ENCODE data around the gene PPIH. TPM values are rescaled to one million over a fixed set of nuclear protein-coding genes. Genes with fewer than 3 reads are reported as not detected.
A peak's percentile ranks its signal among the peaks of the same experiment; 100 is the strongest.

PPIH gene
- total and polyA plus RNA-seq, 2 experiments from 2014 or later, result 66.5 to 122 TPM

GRCh38 chr1:42682739-42683531 is 24.7 kb downstream of the PPIH start:
- peak overlapping the region; percentile 85 for H3K4me3 ChIP-seq
- H3K9me3 Mint-ChIP-seq, result peaks cover 3% of the 10 kb centered on the region; the same call in 2 of the 3 replicates
- ATAC-seq (peak; percentile 11), DNase-seq (ENCODE audit: low spot score) (peak; percentile 57)
- H3K36me3 ChIP-seq (ENCODE audit: insufficient read depth), result peaks cover 11% of the 10 kb centered on the region
- peaks cover 12% of the 10 kb centered on the region for H3K27me3 Mint-ChIP-seq (ENCODE audit: insufficient read depth, low read depth, poor library complexity)
- peaks cover 50% of the 10 kb centered on the region for H3K36me3 Mint-ChIP-seq (ENCODE audit: low read depth)
- peak overlapping the region; percentile 60; the same call in 1 of the 2 replicates for H3K27ac ChIP-seq (ENCODE audit: low read depth)
- peak overlapping the region; percentile 89 for H3K27ac Mint-ChIP-seq
- peaks cover 49% of the 10 kb centered on the region for H4K20me1 ChIP-seq (replicated peaks; ENCODE audit: insufficient read depth)
- no peaks in the 10 kb centered on the region for H3K9me2 ChIP-seq (ENCODE audit: insufficient read depth)
- TF ChIP-seq CREB1 (CRISPR knock-in tag; IDR thresholded peaks at IDR 0.05; ENCODE audit: low read depth) (no peak), POLR2AphosphoS5 (IDR thresholded peaks at IDR 0.05; ENCODE audit: low read depth) (peak; percentile 47)
- peaks cover 41% of the 10 kb centered on the region for H3K4me1 Mint-ChIP-seq
- H3K4me3 Mint-ChIP-seq, result peak overlapping the region; percentile 95
- peak overlapping the region; percentile 92 for H3K4me2 ChIP-seq
- 0 out of 2 replicates have a peak, but pooled peaks cover under 1% of the 10 kb centered on the region for H3F3A ChIP-seq (replicated peaks; ENCODE audit: low read depth)
- peaks cover 67% of the 10 kb centered on the region for H3K79me2 ChIP-seq (replicated peaks; ENCODE audit: insufficient read depth)
- H2AFZ ChIP-seq, result no peak overlapping the region
- H3K4me1 ChIP-seq (ENCODE audit: insufficient read depth), result peaks cover 33% of the 10 kb centered on the region
- no peaks in the 10 kb centered on the region for H3K27me3 ChIP-seq (ENCODE audit: insufficient read depth)

- peak; percentile 39 for DNase-seq (ENCODE audit: low spot score)
- H3K27me3 Mint-ChIP-seq (ENCODE audit: insufficient read depth, low read depth, poor library complexity), result peaks cover 12% of the 10 kb centered on the region
- H3K36me3 Mint-ChIP-seq (ENCODE audit: low read depth), result peaks cover 51% of the 10 kb centered on the region
- H3K4me1 ChIP-seq (ENCODE audit: insufficient read depth), result peaks cover 36% of the 10 kb centered on the region
- peaks cover 56% of the 10 kb centered on the region for H4K20me1 ChIP-seq (replicated peaks; ENCODE audit: insufficient read depth)
- H3K36me3 ChIP-seq (ENCODE audit: insufficient read depth), result peaks cover 15% of the 10 kb centered on the region
- ATAC-seq, result peak; percentile 6; the same call in 2 of the 3 replicates
- H3K27me3 ChIP-seq (ENCODE audit: insufficient read depth), result no peaks in the 10 kb centered on the region
- no peaks in the 10 kb centered on the region for H3K9me2 ChIP-seq (ENCODE audit: insufficient read depth)
- peaks cover 79% of the 10 kb centered on the region for H3K79me2 ChIP-seq (replicated peaks; ENCODE audit: insufficient read depth)
- peak overlapping the region; percentile 85; the same call in 1 of the 2 replicates for H3K27ac Mint-ChIP-seq
- no peak overlapping the region for H2AFZ ChIP-seq
- peaks cover 3% of the 10 kb centered on the region; the same call in 2 of the 3 replicates for H3K9me3 Mint-ChIP-seq
- H3K4me2 ChIP-seq, result peak overlapping the region; percentile 92
- H3K27ac ChIP-seq (ENCODE audit: low read depth), result 0 out of 2 replicates have a peak overlapping the region, but pooled peaks have one; percentile 60
- H3F3A ChIP-seq (replicated peaks; ENCODE audit: low read depth), result no peaks in the 10 kb centered on the region
- peak overlapping the region; percentile 84 for H3K4me3 ChIP-seq
- H3K4me1 Mint-ChIP-seq, result peaks cover 52% of the 10 kb centered on the region
- peak overlapping the region; percentile 95 for H3K4me3 Mint-ChIP-seq
- no peak for TF ChIP-seq JUNB (IDR thresholded peaks at IDR 0.05; ENCODE audit: unreplicated experiment)
- TF ChIP-seq STAT1 (IDR thresholded peaks at IDR 0.05; ENCODE audit: unreplicated experiment), result no peak
- no peak for TF ChIP-seq CTCF (conservative IDR thresholded peaks at IDR 0.05; ENCODE audit: low read depth in 2 of 2)
- no peak for TF ChIP-seq CREB1 (CRISPR knock-in tag; IDR thresholded peaks at IDR 0.05; ENCODE audit: low read depth)
- no peak for TF ChIP-seq POLR2AphosphoS5 (IDR thresholded peaks at IDR 0.05; ENCODE audit: low read depth)
- no peak for TF ChIP-seq EZH2phosphoT487 (IDR thresholded peaks at IDR 0.05; ENCODE audit: unreplicated experiment)
- TF ChIP-seq EZH2 (IDR thresholded peaks at IDR 0.05; ENCODE audit: low read depth, unreplicated experiment), result no peak
- TF ChIP-seq ZNF114 (CRISPR knock-in tag; IDR thresholded peaks at IDR 0.05), result no peak
- no peak for TF ChIP-seq ZNF331 (CRISPR knock-in tag; IDR thresholded peaks at IDR 0.05; ENCODE audit: low read depth)
- TF ChIP-seq NANOG (IDR thresholded peaks at IDR 0.05; ENCODE audit: borderline replicate concordance), result no peak
- TF ChIP-seq REST (IDR thresholded peaks at IDR 0.05; ENCODE audit: unreplicated experiment), result no peak
Observed at GRCh38 chr1:42684139-42684538, 25.9 kb downstream of the PPIH start.

Data from GM23338 (cell line).